Smooth muscle cell (in vitro differentiated cells): ENCODE data around the gene CDCA4. TPM values are rescaled to one million over a fixed set of nuclear protein-coding genes. Genes with fewer than 3 reads are reported as not detected.

Experiments used
- DNase-seq: peaks from one replicate; lab custom pipeline; 2025; ENCODE audit not compliant: unreplicated experiment; lab: John Stamatoyannopoulos, UW
- H2AFZ ChIP-seq: fragments of 200-600 bp; sonication (generic); 2 replicates; pipeline ENCODE4 v1.6.0; 2016; ENCODE audit warnings: antibody characterized with exemption, low read depth, mild to moderate bottlenecking
- H3F3A ChIP-seq: fragments of 200-600 bp; sonication (generic); 2 replicates; pipeline ENCODE4 v1.6.0; 2017; ENCODE audit warnings: antibody characterized with exemption, low read depth
- H3K27ac ChIP-seq: fragments of 200-600 bp; sonication (generic); 2 replicates; pipeline ENCODE4 v1.5.1; 2016; ENCODE audit warnings: low read depth, mild to moderate bottlenecking
- H3K27me3 ChIP-seq: fragments of 200-600 bp; sonication (generic); 2 replicates; pipeline ENCODE4 v1.6.1; 2016; ENCODE audit warnings: low read depth, mild to moderate bottlenecking
- H3K36me3 ChIP-seq: fragments of 200-600 bp; sonication (generic); 2 replicates; pipeline ENCODE4 v1.5.1; 2016; ENCODE audit warnings: low read depth
- H3K4me1 ChIP-seq: fragments of 200-600 bp; sonication (generic); 2 replicates; pipeline ENCODE4 v1.5.1; 2016; ENCODE audit warnings: low read depth
- H3K4me2 ChIP-seq: fragments of 200-600 bp; sonication (generic); 2 replicates; pipeline ENCODE4 v1.6.0; 2016; ENCODE audit warnings: mild to moderate bottlenecking
- H3K4me3 ChIP-seq: fragments of 200-600 bp; sonication (generic); 2 replicates; pipeline ENCODE4 v1.5.1; 2016; ENCODE audit warnings: mild to moderate bottlenecking
- H3K79me2 ChIP-seq: fragments of 200-600 bp; sonication (generic); 2 replicates; pipeline ENCODE4 v1.6.0; 2016; ENCODE audit warnings: low read depth, mild to moderate bottlenecking
- H3K9ac ChIP-seq: fragments of 200-600 bp; sonication (generic); 2 replicates; pipeline ENCODE4 v1.6.0; 2016; ENCODE audit warnings: low read depth
- H3K9me3 ChIP-seq: fragments of 200-600 bp; sonication (generic); replicated peaks from 2 replicates; pipeline ENCODE4 v1.5.1; 2016; ENCODE audit warnings: low read depth
- H4K20me1 ChIP-seq: fragments of 200-600 bp; sonication (generic); 2 replicates; pipeline ENCODE4 v1.6.0; 2016; ENCODE audit warnings: low read depth
- CTCF ChIP-seq: fragments of 200-600 bp; sonication (generic); IDR thresholded peaks from 2 replicates; pipeline ENCODE4 v1.5.1; 2017; ENCODE audit warnings: borderline replicate concordance, mild to moderate bottlenecking, antibody characterized with exemption; ENCODE audit not compliant: insufficient read depth, poor library complexity, severe bottlenecking
- WGBS: methylation state at CpG from one replicate; pipeline ENCODE4 v1.1.7; 2016; ENCODE audit warnings: low lambda C conversion rate; 5-methylcytosine and 5-hydroxymethylcytosine counted together
- polyA plus RNA-seq: library from polyadenylated mRNA; unstranded; fragments of >200 nt; fragmentation: Nextera tagmentation; extraction: Ambion mirVana; gene quantifications from 2 replicates; pipeline ENCODE4 v1.2.1, GENCODE V29; 2016
- total RNA-seq: library from RNA; depleted of rRNA; stranded (reverse); fragments of >200 nt; gene quantifications from 2 replicates; pipeline ENCODE4 v1.2.3, GENCODE V29; 2014

Gene CDCA4
- total and polyA plus RNA-seq, 2 experiments from 2014 or later: 15.1 to 23.5 TPM

GRCh38 chr14:104975481-104976197 lies 45.2 kb downstream of the CDCA4 start:
- Histone ChIP-seq H3K27ac (no peak overlapping the region), H4K20me1 (no peaks in the 10 kb centered on the region), H3K79me2 (no peaks in the 10 kb centered on the region), H3K36me3 (no peaks in the 10 kb centered on the region), H2AFZ (no peak overlapping the region), H3K4me3 (no peak overlapping the region), H3K9me3 (no peaks in the 10 kb centered on the region), H3K4me2 (no peak overlapping the region), H3K4me1 (peaks cover 28% of the 10 kb centered on the region), H3K9ac (no peak overlapping the region), H3K27me3 (no peaks in the 10 kb centered on the region), H3F3A (peaks cover 3% of the 10 kb centered on the region)
- no peak for TF ChIP-seq CTCF
- DNase-seq: no peak
- WGBS: 68% methylated on average over 21 of the region's 21 CpGs

DNA sequence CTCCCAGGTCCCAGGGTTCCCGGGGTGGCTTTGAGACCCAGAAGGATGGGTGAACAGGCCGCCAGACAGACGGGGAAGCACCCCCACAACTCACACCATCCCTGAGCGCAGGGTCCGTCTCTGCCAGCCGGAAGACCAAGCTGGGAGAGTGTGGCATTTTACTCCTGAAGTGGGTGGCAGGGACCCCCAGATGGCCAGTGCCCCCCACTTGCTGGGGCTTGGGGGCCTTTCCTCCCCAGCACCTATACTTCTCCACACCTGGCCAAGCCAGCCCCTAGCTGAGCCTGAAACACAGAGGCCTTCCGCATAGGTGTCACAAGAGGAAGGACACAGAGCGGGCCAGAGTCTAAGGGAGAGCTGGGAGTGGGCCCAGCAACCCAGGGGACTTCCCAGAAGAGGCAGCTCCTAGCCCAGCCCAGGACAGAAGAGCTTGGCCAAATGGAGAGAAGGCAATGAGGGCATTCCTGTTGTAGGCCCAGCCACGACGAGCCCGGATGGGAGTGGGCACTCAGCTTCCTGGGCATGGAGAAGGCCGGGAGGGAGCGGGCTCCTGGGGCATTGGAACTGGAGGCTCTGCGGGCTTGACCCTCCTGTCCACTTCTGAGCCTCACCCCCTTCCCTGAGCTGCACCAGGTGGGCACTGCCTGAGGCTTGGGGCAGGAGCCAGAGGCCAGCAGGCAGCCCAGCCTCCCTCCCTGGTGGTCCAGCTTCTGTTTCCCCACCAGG lies 46.1 kb downstream of the CDCA4 start:
- Histone ChIP-seq H3K4me1 (peaks cover 29% of the 10 kb centered on the region), H3K27ac (no peak overlapping the region), H3K79me2 (no peaks in the 10 kb centered on the region), H2AFZ (no peak overlapping the region), H3K4me3 (no peak overlapping the region), H3K4me2 (no peak overlapping the region), H3F3A (peaks cover 3% of the 10 kb centered on the region), H3K9me3 (no peaks in the 10 kb centered on the region), H3K36me3 (no peaks in the 10 kb centered on the region), H3K9ac (no peak overlapping the region), H3K27me3 (no peaks in the 10 kb centered on the region), H4K20me1 (no peaks in the 10 kb centered on the region)
- over 99% methylated on average over 14 of the region's 14 CpGs for WGBS
- no peak for TF ChIP-seq CTCF
- no peak for DNase-seq

- no peak for DNase-seq
- no peak overlapping the region for H3K4me3 ChIP-seq
- no peaks in the 10 kb centered on the region for H3K79me2 ChIP-seq
- H3K4me2 ChIP-seq: no peak overlapping the region
- H3K27me3 ChIP-seq: no peaks in the 10 kb centered on the region
- TF ChIP-seq CTCF: no peak
- no peak overlapping the region for H2AFZ ChIP-seq
- peaks cover 3% of the 10 kb centered on the region for H3F3A ChIP-seq
- no peak overlapping the region for H3K9ac ChIP-seq
- no peaks in the 10 kb centered on the region for H3K36me3 ChIP-seq
- H3K27ac ChIP-seq: peak overlapping the region; percentile 91
- no peaks in the 10 kb centered on the region for H4K20me1 ChIP-seq
- H3K9me3 ChIP-seq: no peaks in the 10 kb centered on the region
- WGBS: 88% methylated on average over 13 of the region's 13 CpGs
- H3K4me1 ChIP-seq: peaks cover 29% of the 10 kb centered on the region
These were observed 46.7 kb downstream of the CDCA4 start for GRCh38 chr14:104974146-104974541.
